ENCODE data around the gene GSN. TPM values are rescaled to one million over a fixed set of nuclear protein-coding genes. Genes with fewer than 3 reads are reported as not detected.

GSN gene
- total and polyA plus RNA-seq, 2 of the 13 experiments (the other 11 are each of a cell fraction or from before 2014, with no cell fraction given): 294 to 307 TPM

GRCh38 chr9:121299467-121300282, 31.7 kb downstream of the GSN start (continued):
- TF ChIP-seq ZNF281 (CRISPR knock-in tag; IDR thresholded peaks at IDR 0.05; ENCODE audit: borderline replicate concordance) (0 out of 2 replicates have a peak, but pooled peaks have one; percentile 9), POLR2G (IDR thresholded peaks at IDR 0.05; ENCODE audit: low read depth, low read length) (peak; percentile 80), ZBTB20 (CRISPR knock-in tag; IDR thresholded peaks at IDR 0.05; ENCODE audit: borderline replicate concordance, low read depth) (no peak), ARNT (IDR thresholded peaks at IDR 0.05) (no peak), PBX2 (CRISPR knock-in tag; IDR thresholded peaks at IDR 0.05) (no peak), ZFP62 (CRISPR knock-in tag; IDR thresholded peaks at IDR 0.05) (no peak), ZNF614 (CRISPR knock-in tag; IDR thresholded peaks at IDR 0.05; ENCODE audit: borderline replicate concordance) (0 out of 2 replicates have a peak, but pooled peaks have one; percentile 21), ZNF430 (CRISPR knock-in tag; IDR thresholded peaks at IDR 0.05) (0 out of 2 replicates have a peak, but pooled peaks have one; percentile 38), ZNF326 (CRISPR knock-in tag; IDR thresholded peaks at IDR 0.05; ENCODE audit: borderline replicate concordance) (no peak), ZNF432 (CRISPR knock-in tag; IDR thresholded peaks at IDR 0.05; ENCODE audit: borderline replicate concordance) (no peak), KAT8 (CRISPR knock-in tag; IDR thresholded peaks at IDR 0.05) (no peak), CEBPG (CRISPR knock-in tag; IDR thresholded peaks at IDR 0.05) (no peak), KLF12 (CRISPR knock-in tag; IDR thresholded peaks at IDR 0.05; ENCODE audit: borderline replicate concordance) (peak; percentile 16; the same call in 1 of the 2 replicates), ZNF704 (CRISPR knock-in tag; IDR thresholded peaks at IDR 0.05; ENCODE audit: borderline replicate concordance) (no peak), ZNF788 (CRISPR knock-in tag; IDR thresholded peaks at IDR 0.05; ENCODE audit: borderline replicate concordance) (no peak; the same call in 1 of the 2 replicates), EEA1 (CRISPR knock-in tag; IDR thresholded peaks at IDR 0.05; ENCODE audit: borderline replicate concordance) (0 out of 2 replicates have a peak, but pooled peaks have one; percentile 65), ZNF10 (CRISPR knock-in tag; IDR thresholded peaks at IDR 0.05; ENCODE audit: borderline replicate concordance, low read depth) (no peak), ELK4 (CRISPR knock-in tag; IDR thresholded peaks at IDR 0.05; ENCODE audit: borderline replicate concordance) (0 out of 2 replicates have a peak, but pooled peaks have one; percentile 15), ZSCAN31 (CRISPR knock-in tag; IDR thresholded peaks at IDR 0.05; ENCODE audit: low read depth) (0 out of 2 replicates have a peak, but pooled peaks have one; percentile 31), HNF4G (IDR thresholded peaks at IDR 0.05; ENCODE audit: borderline replicate concordance, low read depth, low read length) (no peak), HNF4G (CRISPR knock-in tag; IDR thresholded peaks at IDR 0.05; ENCODE audit: borderline replicate concordance, low read depth) (no peak)

All from HepG2 (cell line).